GM18519 (cell line): Measurements from ENCODE around the gene DPYD.

Experiments used
- ATAC-seq: cut with Tn5 transposase; IDR thresholded peaks from one replicate; pipeline ENCODE4 v1.9.1; 2021; ENCODE audit warnings: mild to moderate bottlenecking, moderate library complexity; ENCODE audit not compliant: unreplicated experiment, low FRiP score

The DPYD gene

DNA sequence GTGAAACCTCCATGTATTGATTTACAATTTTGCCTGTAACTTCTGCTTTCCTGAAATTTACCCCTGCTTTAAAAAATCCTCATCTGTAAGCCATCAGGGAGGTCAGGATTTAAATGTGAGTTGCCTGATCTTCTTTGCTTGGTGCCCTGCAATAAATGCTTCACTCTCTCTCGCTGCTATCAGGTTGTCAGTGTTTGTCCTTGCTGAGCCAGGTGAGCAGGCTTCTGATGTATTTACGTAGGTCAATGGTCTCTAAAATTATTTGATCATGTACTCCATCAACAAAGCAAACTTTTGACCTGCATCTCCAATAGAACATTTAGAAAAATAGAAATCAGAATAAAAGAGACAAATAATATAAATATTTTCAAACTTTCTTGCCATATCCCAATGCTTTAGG is 453.4 kb downstream of the DPYD start:
- no peak for ATAC-seq

- no peak for ATAC-seq
Measured at GRCh38 chr1:97464305-97464704, 456.5 kb downstream of the DPYD start.

GRCh38 chr1:97461782-97462181 is 459.1 kb downstream of the DPYD start:
- ATAC-seq: peak; percentile 93

DNA sequence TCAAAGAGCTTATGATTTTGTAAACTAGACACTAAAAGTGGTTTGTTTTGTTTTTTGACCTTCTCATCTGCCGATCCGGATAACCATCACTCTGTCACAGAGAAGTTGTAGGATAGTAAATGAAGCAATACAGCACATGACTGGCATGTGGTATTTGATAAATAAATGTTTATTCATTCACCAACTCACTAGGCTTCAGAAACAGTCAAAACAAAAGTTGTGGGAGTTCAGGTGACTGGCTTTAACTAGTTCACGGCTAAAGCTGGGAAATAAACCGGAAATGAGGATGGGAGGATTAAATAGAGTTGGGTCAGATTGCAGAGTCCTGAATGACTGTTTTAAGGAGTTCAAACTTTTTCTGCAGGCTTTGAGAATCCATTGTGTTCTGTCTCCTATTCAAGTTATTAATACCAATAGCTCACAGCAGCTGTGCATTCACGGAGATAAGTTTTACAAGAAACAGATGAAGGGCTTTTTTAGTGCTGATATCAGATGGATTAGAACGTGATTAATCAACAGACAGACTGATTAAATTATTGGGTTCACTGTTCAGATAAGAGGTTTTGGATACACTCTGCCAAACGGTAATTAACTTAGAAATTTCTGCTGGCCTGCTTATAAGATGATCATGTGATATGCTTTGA is 463.3 kb downstream of the DPYD start:
- no peak for ATAC-seq

DNA sequence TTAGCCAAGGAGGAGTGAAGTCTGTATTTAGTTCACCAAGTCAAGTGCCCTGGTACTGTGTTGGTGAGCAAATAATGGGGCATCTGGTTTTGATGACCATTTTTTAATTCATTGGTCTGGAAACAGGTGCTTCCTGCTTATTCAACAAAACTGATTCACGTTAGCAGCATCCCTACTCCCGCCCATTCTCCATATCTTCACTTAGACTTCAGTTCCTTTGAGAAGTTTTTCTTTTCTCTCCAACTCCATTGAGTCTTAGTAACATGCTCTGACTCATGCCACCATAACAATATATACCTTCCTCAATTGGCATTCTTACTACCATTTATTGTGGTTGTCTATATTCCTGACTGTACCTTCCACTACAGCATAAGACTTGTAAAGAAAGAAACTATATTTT is 468.9 kb downstream of the DPYD start:
- no peak for ATAC-seq

GRCh38 chr1:97451046-97451826 is 469.6 kb downstream of the DPYD start:
- no peak for ATAC-seq

DNA sequence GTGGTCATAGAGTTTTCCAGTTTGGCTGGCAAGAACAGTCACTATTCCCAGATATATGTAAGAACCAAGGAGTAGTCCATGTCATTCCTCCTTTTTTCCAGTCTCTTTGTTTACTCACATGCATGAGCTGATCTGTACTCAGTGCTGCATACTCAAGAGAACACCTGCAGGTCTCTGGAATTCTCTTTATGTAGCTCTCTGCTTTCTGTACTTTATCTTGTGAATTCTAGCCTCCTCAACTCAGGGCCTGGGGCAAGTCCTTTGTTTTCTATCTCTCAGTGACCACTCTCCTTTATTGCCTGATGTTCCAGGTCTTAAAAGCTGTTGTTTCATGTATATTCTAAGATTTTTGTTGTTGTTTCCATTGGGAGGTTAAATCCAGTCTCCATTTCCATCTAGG is 478.9 kb downstream of the DPYD start:
- no peak for ATAC-seq

DNA sequence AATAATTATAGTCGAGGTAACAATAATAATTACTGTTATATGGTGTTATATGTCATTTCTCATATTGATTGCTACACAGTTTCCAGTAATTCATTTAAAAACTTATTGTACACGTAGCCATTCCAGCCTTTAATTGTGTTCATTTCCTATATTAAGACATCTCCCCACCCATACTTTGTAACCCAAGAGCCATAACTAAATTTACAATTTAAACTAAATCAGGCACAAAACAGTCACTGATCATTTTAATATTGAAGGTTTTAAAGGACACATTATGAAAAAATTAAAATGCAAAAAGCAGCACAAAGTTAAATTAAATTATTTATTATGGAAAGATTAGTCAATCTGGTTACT is 487.0 kb downstream of the DPYD start:
- ATAC-seq: no peak

DNA sequence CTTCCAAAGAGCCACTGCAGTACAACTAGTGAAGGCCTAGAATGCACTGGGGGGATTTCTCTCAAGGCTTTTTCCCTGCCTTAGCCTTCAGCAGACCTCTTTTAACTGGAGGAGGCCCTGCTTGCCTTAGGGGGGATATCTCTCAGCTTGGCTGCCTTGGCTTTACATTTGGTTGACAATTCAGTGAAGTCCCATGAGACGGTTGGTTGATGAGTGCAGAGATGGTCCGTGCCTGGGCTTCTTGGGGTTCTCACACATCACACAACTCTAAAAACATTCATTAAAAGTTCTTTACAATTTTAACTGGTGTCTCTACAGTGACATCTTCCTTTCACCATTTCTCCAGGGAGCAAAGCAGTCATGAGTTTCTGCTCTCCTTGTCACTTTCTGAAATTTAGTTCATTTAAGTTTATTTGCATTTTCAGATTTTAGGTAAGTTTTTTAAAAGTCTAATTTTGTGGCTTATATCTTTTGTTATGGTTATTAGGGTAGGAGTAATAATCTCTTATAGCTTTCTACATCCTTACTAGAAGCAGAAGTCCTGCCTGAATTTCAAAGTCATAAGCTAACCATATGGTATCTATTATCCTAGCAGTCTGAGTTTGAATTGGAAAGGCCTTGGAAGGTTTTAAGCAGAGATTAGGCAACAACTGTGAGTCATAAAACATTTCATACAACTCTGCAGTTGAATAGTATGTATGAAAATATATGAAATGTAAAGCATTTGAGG is 487.6 kb downstream of the DPYD start:
- ATAC-seq: no peak

DNA sequence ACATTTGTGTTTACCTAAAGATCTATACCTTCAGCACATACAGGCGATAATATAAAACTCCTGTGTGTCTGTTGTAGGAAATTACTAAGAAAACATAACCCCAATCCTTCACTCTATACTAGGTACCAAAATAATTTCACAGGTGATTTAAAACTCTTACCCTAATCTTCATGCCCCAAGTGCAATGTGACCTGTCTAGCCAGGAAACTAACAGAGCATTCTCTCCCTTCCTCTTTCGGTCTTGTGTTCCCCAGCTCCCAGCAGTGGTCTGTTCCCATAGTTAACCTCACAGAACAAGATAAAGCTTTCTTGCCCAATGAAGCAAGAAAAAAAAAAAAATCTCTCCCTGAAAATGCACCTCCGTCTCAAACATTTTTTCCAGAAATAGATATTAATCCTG is 493.5 kb downstream of the DPYD start:
- ATAC-seq: no peak

GRCh38 chr1:97424209-97424608 is 496.6 kb downstream of the DPYD start:
- no peak for ATAC-seq

DNA sequence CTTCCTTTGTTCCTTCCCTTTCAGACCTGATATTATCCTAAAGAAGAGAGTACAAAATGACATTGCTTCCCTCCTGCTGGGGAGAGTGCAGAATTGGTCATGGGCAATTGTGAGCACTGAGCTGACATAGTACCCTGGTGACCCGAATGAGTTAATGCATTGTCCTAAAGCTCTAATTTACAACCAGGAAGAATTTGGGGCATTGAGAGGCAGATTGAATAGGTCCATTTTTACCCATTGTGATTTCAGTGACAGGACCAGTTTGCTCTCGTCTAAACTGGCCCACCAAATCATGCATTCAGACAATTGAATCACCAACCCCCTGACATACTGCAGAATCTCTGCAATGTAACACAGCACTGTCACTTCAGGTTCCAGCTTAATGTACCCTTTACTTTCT is 497.4 kb downstream of the DPYD start:
- ATAC-seq: no peak

DNA sequence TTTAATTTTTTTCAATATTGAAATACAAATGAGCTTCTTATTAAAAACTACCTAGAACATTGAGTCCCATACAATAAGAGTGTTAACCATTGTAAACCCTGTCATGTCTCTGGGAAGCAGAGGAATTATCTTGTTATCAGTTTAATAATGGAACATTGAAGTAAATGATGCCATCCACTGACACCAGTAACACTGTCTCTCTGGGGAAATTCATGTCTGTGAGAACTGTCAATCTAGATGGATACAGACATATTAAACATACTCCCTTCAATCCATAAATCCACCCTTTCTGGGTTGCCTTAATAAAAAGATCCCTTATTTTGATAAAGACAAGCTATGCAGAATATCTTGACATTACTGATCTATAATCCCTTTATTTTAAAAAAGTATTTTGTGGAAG is 503.2 kb downstream of the DPYD start:
- ATAC-seq: no peak

GRCh38 chr1:97414682-97415312 is 506.0 kb downstream of the DPYD start:
- no peak for ATAC-seq

GRCh38 chr1:97412737-97413136 is 508.1 kb downstream of the DPYD start:
- no peak for ATAC-seq

DNA sequence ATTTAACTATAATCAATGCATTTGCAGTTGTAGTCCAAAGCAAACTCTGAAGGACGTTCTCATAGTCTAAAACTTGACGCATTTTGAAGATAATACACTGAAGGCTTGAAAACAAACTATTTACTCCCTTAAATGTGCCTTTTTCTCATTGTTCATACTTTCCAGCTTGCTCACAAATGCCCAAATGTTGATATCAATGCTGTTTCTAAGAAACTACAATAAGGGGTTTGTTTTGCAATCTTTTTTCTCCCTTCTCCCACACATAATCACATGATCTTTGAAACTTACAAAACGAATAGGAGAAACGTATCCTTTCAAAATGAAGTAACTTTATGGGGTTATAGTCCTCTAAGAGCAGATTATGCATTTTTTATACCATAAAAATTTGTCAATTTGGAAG is 508.7 kb downstream of the DPYD start:
- ATAC-seq: no peak

DNA sequence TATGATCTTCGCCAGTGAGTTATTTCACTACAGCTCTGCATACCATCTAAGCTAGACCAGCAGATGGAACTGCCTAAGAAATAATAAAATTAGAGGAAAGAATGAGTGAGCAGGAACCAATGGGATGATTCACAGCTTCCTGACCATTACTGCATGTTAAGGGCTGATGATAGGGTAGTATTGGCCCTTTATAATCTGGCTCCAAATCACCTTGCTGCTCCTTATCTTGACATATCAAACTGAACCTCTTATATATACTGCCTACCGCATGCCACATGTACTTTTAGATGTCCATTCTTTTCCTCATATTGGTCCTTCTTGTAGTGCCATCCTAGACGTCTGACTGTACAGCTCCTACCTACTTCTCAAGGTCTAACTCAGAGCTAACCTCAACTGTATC is 524.4 kb downstream of the DPYD start:
- ATAC-seq: no peak

GRCh38 chr1:97392701-97393100 is 528.1 kb downstream of the DPYD start:
- ATAC-seq: no peak

GRCh38 chr1:97385536-97386277 is 535.1 kb downstream of the DPYD start:
- ATAC-seq: no peak

- ATAC-seq: no peak
Measured at GRCh38 chr1:97384294-97384968, 536.4 kb downstream of the DPYD start.
